H1 (cell line): ENCODE measurements around the gene ACTBL2. TPM values are rescaled to one million over a fixed set of nuclear protein-coding genes. Genes with fewer than 3 reads are reported as not detected.

Experiments
- CTCF ChIA-PET: fragments of 300-600 bp; sonication (Branson Sonifier 250); formaldehyde crosslinking; loops from one replicate; lab custom pipeline; 2021; ENCODE audit not compliant: partially characterized antibody; lab: Charles Lee
- POLR2A ChIA-PET: fragments of 300-600 bp; sonication (Branson Sonifier 250); formaldehyde crosslinking; loops from one replicate; lab custom pipeline; 2021; ENCODE audit warnings: inconsistent platforms; ENCODE audit not compliant: partially characterized antibody; lab: Charles Lee
- DNase-seq, 2 experiments: peaks; one replicate each; pipeline versions ENCODE4 v3.0.0 to v3.0.0-alpha.2; 2010 to 2022; ENCODE audit warnings: low spot score in 2 of 2, low read depth in 1 of 2, mixed read lengths in 1 of 2
- FAIRE-seq: peaks from 2 replicates; lab custom pipeline; 2011; peaks lifted over from hg19 to GRCh38; lab: Jason Lieb, UNC
- H2AFZ ChIP-seq: 2 replicates; pipeline ENCODE4 v1.8.1; 2012; ENCODE audit warnings: low read length, inconsistent platforms
- H2AK5ac ChIP-seq: 2 replicates; pipeline ENCODE4 v1.6.1; 2013; ENCODE audit warnings: low read depth, low read length
- H2BK120ac ChIP-seq: replicated peaks from 2 replicates; pipeline ENCODE3; 2013; ENCODE audit warnings: low read depth, low read length, inconsistent platforms
- H2BK12ac ChIP-seq: 2 replicates; pipeline ENCODE4 v1.6.1; 2013; ENCODE audit warnings: low read depth, low read length
- H2BK15ac ChIP-seq: 2 replicates; pipeline ENCODE4 v1.6.1; 2013; ENCODE audit warnings: low read length
- H2BK20ac ChIP-seq: 2 replicates; pipeline ENCODE4 v1.6.1; 2013; ENCODE audit warnings: low read length
- H2BK5ac ChIP-seq: 2 replicates; pipeline ENCODE4 v1.6.1; 2013; ENCODE audit warnings: low read depth, low read length
- H3K14ac ChIP-seq: 2 replicates; pipeline ENCODE4 v1.6.1; 2013; ENCODE audit warnings: inconsistent platforms; ENCODE audit not compliant: insufficient read length
- H3K18ac ChIP-seq: 2 replicates; pipeline ENCODE4 v1.6.1; 2013; ENCODE audit warnings: low read length; ENCODE audit errors: extremely low read depth
- H3K23ac ChIP-seq: 2 replicates; pipeline ENCODE4 v1.6.1; 2013; ENCODE audit warnings: inconsistent platforms; ENCODE audit not compliant: insufficient read length
- H3K23me2 ChIP-seq: 2 replicates; pipeline ENCODE4 v1.6.1; 2013; ENCODE audit warnings: low read depth, low read length
- H3K27ac ChIP-seq: 2 replicates; pipeline ENCODE4 v1.6.1; 2011; ENCODE audit warnings: low read depth, low read length, inconsistent platforms
- H3K27me3 ChIP-seq, 4 experiments: replicated peaks in 1 of 4; 1 replicate in 1 of 4; 2 replicates in 3 of 4; pipeline versions ENCODE4 v1.6.1 to v1.8.1; 2011 to 2013; ENCODE audit warnings: low read length in 3 of 4, mild to moderate bottlenecking in 3 of 4, inconsistent platforms in 2 of 4, mixed read lengths in 2 of 4, moderate library complexity in 1 of 4; ENCODE audit not compliant: control insufficient read depth in 3 of 4, insufficient read depth in 3 of 4; ENCODE audit errors: extremely low read depth in 1 of 4
- H3K36me3 ChIP-seq, 4 experiments: 2 replicates each; pipeline versions ENCODE4 v1.6.1 to v1.8.1; 2011 to 2013; ENCODE audit warnings: mild to moderate bottlenecking in 4 of 4, low read length in 3 of 4, moderate library complexity in 2 of 4, control low read depth in 1 of 4, inconsistent platforms in 1 of 4; ENCODE audit not compliant: insufficient read depth in 4 of 4, control insufficient read depth in 2 of 4
- H3K4ac ChIP-seq: replicated peaks from 2 replicates; pipeline ENCODE3; 2013; ENCODE audit warnings: low read length, low read depth, mixed read lengths, inconsistent platforms; ENCODE audit not compliant: insufficient read length
- H3K4me1 ChIP-seq, 4 experiments: replicated peaks in 1 of 4; 1 replicate in 1 of 4; 2 replicates in 3 of 4; pipeline versions ENCODE4 v1.6.1 to v1.8.1; 2011 to 2013; ENCODE audit warnings: low read length in 3 of 4, inconsistent platforms in 2 of 4, mixed read lengths in 1 of 4; ENCODE audit not compliant: insufficient read depth in 4 of 4, control insufficient read depth in 3 of 4
- H3K4me2 ChIP-seq, 2 experiments: 2 replicates each; pipeline versions ENCODE4 v1.6.1 to v1.8.1; 2011 to 2013; ENCODE audit warnings: low read depth in 2 of 2, low read length in 2 of 2, control low read depth in 1 of 2, inconsistent platforms in 1 of 2, mild to moderate bottlenecking in 1 of 2; ENCODE audit not compliant: insufficient read depth in 1 of 2
- H3K4me3 ChIP-seq, 4 experiments: fragments of 200-600, 300-600 bp in 1 of 4; sonication (generic), shearing (Covaris generic), sonication (Bioruptor Twin) in 1 of 4; 2 replicates each; pipeline versions ENCODE4 v1.5.1 to v1.8.1; 2011 to 2016; ENCODE audit warnings: low read length in 4 of 4, low read depth in 3 of 4, control low read depth in 2 of 4, inconsistent platforms in 2 of 4, mild to moderate bottlenecking in 2 of 4, mixed read lengths in 1 of 4, moderate library complexity in 1 of 4; ENCODE audit not compliant: insufficient read depth in 2 of 4; ENCODE audit errors: extremely low read depth in 1 of 4
- H3K56ac ChIP-seq: replicated peaks from 2 replicates; pipeline ENCODE3; 2013; ENCODE audit warnings: low read depth, mild to moderate bottlenecking, mixed read lengths, low read length, inconsistent platforms; ENCODE audit not compliant: insufficient read length
- H3K79me1 ChIP-seq: 2 replicates; pipeline ENCODE4 v1.6.1; 2013; ENCODE audit warnings: low read depth, low read length, control low read depth
- H3K79me2 ChIP-seq, 2 experiments: 2 replicates each; pipeline versions ENCODE4 v1.6.1 to v1.8.1; 2012 to 2013; ENCODE audit warnings: low read length in 2 of 2, mild to moderate bottlenecking in 2 of 2, inconsistent platforms in 1 of 2; ENCODE audit not compliant: insufficient read depth in 2 of 2, control insufficient read depth in 1 of 2
- H3K9ac ChIP-seq, 4 experiments: replicated peaks in 1 of 4; 1 replicate in 1 of 4; 2 replicates in 3 of 4; pipeline versions ENCODE4 v1.6.1 to v1.8.1; 2011 to 2013; ENCODE audit warnings: low read depth in 3 of 4, low read length in 3 of 4, control low read depth in 2 of 4, mild to moderate bottlenecking in 2 of 4, moderate library complexity in 2 of 4, inconsistent platforms in 1 of 4; ENCODE audit errors: extremely low read depth in 1 of 4
- H3K9me3 ChIP-seq, 2 experiments: 2 replicates each; pipeline versions ENCODE4 v1.6.1 to v1.8.1; 2012 to 2013; ENCODE audit warnings: mild to moderate bottlenecking in 2 of 2, moderate library complexity in 2 of 2, control low read depth in 1 of 2, inconsistent platforms in 1 of 2, low read depth in 1 of 2, low read length in 1 of 2, mixed read lengths in 1 of 2; ENCODE audit not compliant: insufficient read depth in 2 of 2
- H4K20me1 ChIP-seq, 2 experiments: replicated peaks in 1 of 2; 2 replicates each; pipeline versions ENCODE3 to v1.8.1; 2011 to 2013; ENCODE audit warnings: inconsistent platforms in 2 of 2, low read length in 2 of 2, mild to moderate bottlenecking in 1 of 2; ENCODE audit not compliant: insufficient read depth in 2 of 2, control insufficient read depth in 1 of 2
- H4K5ac ChIP-seq: 2 replicates; pipeline ENCODE4 v1.6.1; 2013; ENCODE audit warnings: low read length, low read depth, mixed read lengths, inconsistent platforms; ENCODE audit not compliant: insufficient read length
- H4K8ac ChIP-seq: 2 replicates; pipeline ENCODE4 v1.8.0; 2013; ENCODE audit warnings: mild to moderate bottlenecking, moderate library complexity, low read length, inconsistent platforms; ENCODE audit not compliant: insufficient read depth; ENCODE audit errors: extremely low read depth
- H4K91ac ChIP-seq: replicated peaks from 2 replicates; pipeline ENCODE3; 2013; ENCODE audit warnings: low read length, mixed read lengths, inconsistent platforms; ENCODE audit not compliant: insufficient read length
- BCL11A ChIP-seq, 2 experiments: IDR thresholded peaks; one replicate each; pipeline ENCODE4 v1.6.1; 2011; ENCODE audit warnings: low read depth in 2 of 2, low read length in 2 of 2, mild to moderate bottlenecking in 2 of 2
- CBX8 ChIP-seq: fragments of 300-800, 300-1000 bp; sonication (generic); IDR thresholded peaks from 2 replicates; pipeline ENCODE4 v1.7.1; 2016; ENCODE audit warnings: low read depth, low read length, borderline replicate concordance
- CTBP2 ChIP-seq: IDR thresholded peaks from 2 replicates; pipeline ENCODE4 v1.7.0; 2011; ENCODE audit warnings: borderline replicate concordance, mild to moderate bottlenecking, moderate library complexity, mixed read lengths, low read length; ENCODE audit not compliant: insufficient read depth, insufficient read length
- EGR1 ChIP-seq: IDR thresholded peaks from 2 replicates; pipeline ENCODE4 v1.6.1; 2011; ENCODE audit warnings: low read depth, low read length, borderline replicate concordance
- GABPA ChIP-seq: IDR thresholded peaks from 2 replicates; pipeline ENCODE4 v1.6.1; 2011; ENCODE audit warnings: mild to moderate bottlenecking, low read length, moderate library complexity, borderline replicate concordance; ENCODE audit not compliant: insufficient read depth
- POU5F1 ChIP-seq: IDR thresholded peaks from 2 replicates; pipeline ENCODE4 v1.6.1; 2011; ENCODE audit warnings: low read depth, mild to moderate bottlenecking, low read length, moderate library complexity
- SAP30 ChIP-seq: fragments of 300-600 bp; sonication (generic); IDR thresholded peaks from 2 replicates; pipeline ENCODE4 v1.7.1; 2012; ENCODE audit warnings: low read length, moderate library complexity, mild to moderate bottlenecking, inconsistent platforms; ENCODE audit not compliant: insufficient read depth, insufficient replicate concordance
- SP2 ChIP-seq: IDR thresholded peaks from 2 replicates; pipeline ENCODE4 v1.6.1; 2012; ENCODE audit warnings: mild to moderate bottlenecking, low read length, inconsistent platforms
- WGBS, 2 experiments: shearing (Covaris generic) in 1 of 2; methylation state at CpG; one replicate each; pipeline versions ENCODE4 v1.1.6 to v1.1.7; 2013 to 2015; ENCODE audit warnings: low lambda C conversion rate in 2 of 2, mixed read lengths in 2 of 2, inconsistent platforms in 1 of 2, low coverage in 1 of 2, missing lambda C conversion rate in 1 of 2; ENCODE audit not compliant: insufficient replicate concordance in 2 of 2, insufficient coverage in 1 of 2, insufficient read length in 1 of 2; ENCODE audit errors: extremely low coverage in 1 of 2, missing lambda C conversion rate in 1 of 2; 5-methylcytosine and 5-hydroxymethylcytosine counted together
- polyA plus RNA-seq, 7 experiments: library from polyadenylated mRNA; depleted of rRNA in 3 of 7; stranded (reverse) in 5 of 7; unstranded in 2 of 7; fragments of >200 nt in 5 of 7; fragments of 200-250 nt in 2 of 7; gene quantifications; 1 replicate in 5 of 7; 2 replicates in 1 of 7; 4 replicates in 1 of 7; pipeline versions ENCODE4 v1.2.1 to v1.2.3, GENCODE V29; 2011 to 2013; ENCODE audit warnings: missing spikeins in 2 of 7, mixed read lengths in 2 of 7
- total RNA-seq: library from RNA; stranded (reverse); fragmentation: NEBNext Ultra II Directional; extraction: Animal tissue kit (Norgen Biotek cat#: 25700); gene quantifications from 2 replicates; pipeline ENCODE4 v1.2.1, GENCODE V29; 2021
- TF ChIP-seq, protein P1 (sequence below), 3 experiments: IDR thresholded peaks; 1 replicate in 2 of 3; 2 replicates in 1 of 3; pipeline versions ENCODE4 v1.5.1 to v1.6.1; 2011; ENCODE audit warnings: low read length in 3 of 3, mild to moderate bottlenecking in 3 of 3, inconsistent platforms in 2 of 3, low read depth in 1 of 3, moderate library complexity in 1 of 3; ENCODE audit not compliant: insufficient read depth in 1 of 3; ENCODE audit errors: control extremely low read depth in 1 of 3

ACTBL2 gene
- total and polyA plus RNA-seq, 2 of the 8 experiments (the other 6 are each of a cell fraction or from before 2014, with no cell fraction given) = not detected

DNA sequence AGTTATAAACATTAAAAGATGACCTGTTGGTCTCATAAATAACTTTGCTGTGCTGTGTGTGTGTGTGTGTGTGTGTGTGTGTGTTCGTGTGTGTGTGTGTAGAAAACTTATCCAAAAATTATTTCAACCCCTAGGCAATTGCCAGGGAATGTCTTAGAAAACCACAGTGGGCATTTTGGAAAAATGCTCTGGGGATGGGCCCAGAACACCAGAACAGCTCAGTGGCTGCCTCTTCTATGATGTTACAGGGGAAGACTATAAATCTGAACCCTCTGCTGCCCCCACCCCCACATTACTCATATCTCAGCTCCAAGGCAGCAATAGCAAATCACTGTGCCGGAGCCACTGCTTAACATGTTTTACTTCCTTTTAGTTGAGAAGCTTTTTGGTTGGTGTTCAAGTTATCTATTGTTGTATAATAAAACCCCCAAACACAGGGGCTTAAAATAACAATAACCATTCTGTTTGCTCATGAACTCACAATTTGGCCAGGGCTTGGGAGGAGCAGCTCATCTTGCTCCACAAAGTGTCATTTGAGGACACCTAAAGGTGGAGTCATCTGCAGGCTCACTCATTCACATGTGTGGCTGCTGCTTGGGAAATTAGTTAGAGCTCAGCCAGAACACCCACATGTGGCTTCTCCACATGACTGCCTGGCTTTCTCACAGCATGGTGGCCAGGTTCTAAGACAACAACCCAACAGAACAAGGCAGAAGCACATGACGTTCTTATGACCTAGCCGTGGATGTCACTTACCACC is 40.4 kb downstream of the ACTBL2 start:
- H3K23ac ChIP-seq = no peak overlapping the region
- no peaks in the 10 kb centered on the region for H3K27me3 ChIP-seq
- no peak overlapping the region for H3K4ac ChIP-seq
- no peaks in the 10 kb centered on the region for H3K23me2 ChIP-seq
- H3K14ac ChIP-seq = no peak overlapping the region
- DNase-seq = no peak
- H3K4me3 ChIP-seq = no peak overlapping the region
- no peak overlapping the region for H2BK120ac ChIP-seq
- no peak overlapping the region for H2AFZ ChIP-seq
- ChIA-PET CTCF (interaction anchor here (0.7 to 2.0 kb wide), 4 partner anchors 15 to 115 kb away, joined by 3 to 4 read pairs (median 4); no protein-coding TSS in a partner anchor), POLR2A (no interaction called here)
- no peak overlapping the region for H2BK20ac ChIP-seq
- WGBS, 2 experiments = 91% methylated on average over 4 of the region's 4 CpGs; no CpG with 5 or more reads in 1 of the 2 experiments
- H3K4me2 ChIP-seq = no peak overlapping the region
- no peak overlapping the region for H3K56ac ChIP-seq
- no peaks in the 10 kb centered on the region for H3K36me3 ChIP-seq
- no peak overlapping the region for H4K91ac ChIP-seq
- no peak overlapping the region for H4K5ac ChIP-seq
- H3K4me1 ChIP-seq = no peaks in the 10 kb centered on the region
- H3K9me3 ChIP-seq = no peaks in the 10 kb centered on the region
- no peak overlapping the region for H2AK5ac ChIP-seq
- H2BK5ac ChIP-seq = no peak overlapping the region
- H3K18ac ChIP-seq = no peak overlapping the region
- H3K79me1 ChIP-seq = no peaks in the 10 kb centered on the region
- H2BK15ac ChIP-seq = no peak overlapping the region
- H3K27ac ChIP-seq = no peak overlapping the region
- no peaks in the 10 kb centered on the region for H3K79me2 ChIP-seq
- no peak overlapping the region for H2BK12ac ChIP-seq
- no peak overlapping the region for H4K8ac ChIP-seq
- no peak overlapping the region for H3K9ac ChIP-seq
- no peaks in the 10 kb centered on the region for H4K20me1 ChIP-seq
- FAIRE-seq = no peak
- TF ChIP-seq EGR1 = no peak
- TF ChIP-seq SAP30 = no peak
- no peak for TF ChIP-seq GABPA
- no peak for TF ChIP-seq CBX8
- no peak for TF ChIP-seq SP2
- no peak for TF ChIP-seq POU5F1
- TF ChIP-seq, protein P1, sequence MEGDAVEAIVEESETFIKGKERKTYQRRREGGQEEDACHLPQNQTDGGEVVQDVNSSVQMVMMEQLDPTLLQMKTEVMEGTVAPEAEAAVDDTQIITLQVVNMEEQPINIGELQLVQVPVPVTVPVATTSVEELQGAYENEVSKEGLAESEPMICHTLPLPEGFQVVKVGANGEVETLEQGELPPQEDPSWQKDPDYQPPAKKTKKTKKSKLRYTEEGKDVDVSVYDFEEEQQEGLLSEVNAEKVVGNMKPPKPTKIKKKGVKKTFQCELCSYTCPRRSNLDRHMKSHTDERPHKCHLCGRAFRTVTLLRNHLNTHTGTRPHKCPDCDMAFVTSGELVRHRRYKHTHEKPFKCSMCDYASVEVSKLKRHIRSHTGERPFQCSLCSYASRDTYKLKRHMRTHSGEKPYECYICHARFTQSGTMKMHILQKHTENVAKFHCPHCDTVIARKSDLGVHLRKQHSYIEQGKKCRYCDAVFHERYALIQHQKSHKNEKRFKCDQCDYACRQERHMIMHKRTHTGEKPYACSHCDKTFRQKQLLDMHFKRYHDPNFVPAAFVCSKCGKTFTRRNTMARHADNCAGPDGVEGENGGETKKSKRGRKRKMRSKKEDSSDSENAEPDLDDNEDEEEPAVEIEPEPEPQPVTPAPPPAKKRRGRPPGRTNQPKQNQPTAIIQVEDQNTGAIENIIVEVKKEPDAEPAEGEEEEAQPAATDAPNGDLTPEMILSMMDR (IDR thresholded peaks at IDR 0.05; ENCODE audit: control extremely low read depth in 1 of 3, insufficient read depth in 1 of 3, low read depth in 1 of 3, low read length in 3 of 3) = no peak
- no peak for TF ChIP-seq CTBP2
- TF ChIP-seq BCL11A (IDR thresholded peaks at IDR 0.05; ENCODE audit: low read depth in 2 of 2, low read length in 2 of 2) = no peak
